HL-60 (cell line): Measurements from ENCODE around the gene FUT8.

Source experiments
- DNase-seq, 2 experiments: peaks; one replicate each; pipeline ENCODE4 v3.0.0-alpha.2; 2010 to 2020; ENCODE audit warnings: low read depth in 1 of 2, low spot score in 1 of 2
- H3K27ac ChIP-seq: fragments of 250-450 bp; sonication (Bioruptor Pico); replicated peaks from 2 replicates; pipeline ENCODE4 v1.5.1; 2020; ENCODE audit warnings: mild to moderate bottlenecking, moderate library complexity
- H3K27me3 ChIP-seq: fragments of 250-450 bp; sonication (Bioruptor Pico); 2 replicates; pipeline ENCODE4 v1.5.1; 2021; ENCODE audit warnings: mild to moderate bottlenecking, moderate library complexity; ENCODE audit not compliant: insufficient read depth, poor library complexity, severe bottlenecking
- H3K4me3 ChIP-seq: replicated peaks from 2 replicates; pipeline ENCODE4 v1.5.1; 2011; ENCODE audit warnings: mild to moderate bottlenecking, control low read depth, low read length; ENCODE audit not compliant: insufficient read depth
- GABPA ChIP-seq: IDR thresholded peaks from 2 replicates; pipeline ENCODE4 v1.6.1; 2012; ENCODE audit warnings: low read depth
- POLR2AphosphoS5 ChIP-seq: IDR thresholded peaks from 2 replicates; pipeline ENCODE4 v1.6.1; 2012; ENCODE audit warnings: low read depth
- REST ChIP-seq: IDR thresholded peaks from 2 replicates; pipeline ENCODE4 v1.6.1; 2012; ENCODE audit warnings: low read depth; ENCODE audit not compliant: insufficient replicate concordance
- SPI1 ChIP-seq: IDR thresholded peaks from 2 replicates; pipeline ENCODE4 v1.6.1; 2012; ENCODE audit warnings: low read depth, mild to moderate bottlenecking, borderline replicate concordance
- TF ChIP-seq, protein P1 (sequence below): IDR thresholded peaks from one replicate; pipeline ENCODE4 v1.5.1; 2011; ENCODE audit warnings: low read length, control low read depth, inconsistent platforms; ENCODE audit not compliant: insufficient read depth

FUT8 gene

DNA sequence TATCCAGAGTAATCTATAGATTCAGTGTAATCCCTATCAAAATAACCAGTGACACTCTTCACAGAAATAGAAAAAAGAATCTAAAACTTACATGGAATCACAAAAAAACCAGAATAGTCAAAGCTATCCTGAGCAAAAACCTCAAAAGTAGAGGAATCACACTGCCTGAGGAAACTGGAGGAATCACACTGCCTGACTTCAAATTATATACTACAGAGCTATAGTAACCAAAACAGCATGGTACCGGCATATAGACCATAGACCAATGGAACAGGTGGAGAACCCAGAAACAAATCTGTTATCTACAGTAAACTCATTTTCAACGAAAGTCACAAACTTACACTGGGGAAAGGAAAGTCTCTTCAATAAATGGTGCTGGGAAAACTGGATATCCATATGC, 244.0 kb downstream of the FUT8 start:
- H3K27ac ChIP-seq = no peak overlapping the region
- no peaks in the 10 kb centered on the region for H3K27me3 ChIP-seq
- H3K4me3 ChIP-seq = no peak overlapping the region
- TF ChIP-seq, protein P1, sequence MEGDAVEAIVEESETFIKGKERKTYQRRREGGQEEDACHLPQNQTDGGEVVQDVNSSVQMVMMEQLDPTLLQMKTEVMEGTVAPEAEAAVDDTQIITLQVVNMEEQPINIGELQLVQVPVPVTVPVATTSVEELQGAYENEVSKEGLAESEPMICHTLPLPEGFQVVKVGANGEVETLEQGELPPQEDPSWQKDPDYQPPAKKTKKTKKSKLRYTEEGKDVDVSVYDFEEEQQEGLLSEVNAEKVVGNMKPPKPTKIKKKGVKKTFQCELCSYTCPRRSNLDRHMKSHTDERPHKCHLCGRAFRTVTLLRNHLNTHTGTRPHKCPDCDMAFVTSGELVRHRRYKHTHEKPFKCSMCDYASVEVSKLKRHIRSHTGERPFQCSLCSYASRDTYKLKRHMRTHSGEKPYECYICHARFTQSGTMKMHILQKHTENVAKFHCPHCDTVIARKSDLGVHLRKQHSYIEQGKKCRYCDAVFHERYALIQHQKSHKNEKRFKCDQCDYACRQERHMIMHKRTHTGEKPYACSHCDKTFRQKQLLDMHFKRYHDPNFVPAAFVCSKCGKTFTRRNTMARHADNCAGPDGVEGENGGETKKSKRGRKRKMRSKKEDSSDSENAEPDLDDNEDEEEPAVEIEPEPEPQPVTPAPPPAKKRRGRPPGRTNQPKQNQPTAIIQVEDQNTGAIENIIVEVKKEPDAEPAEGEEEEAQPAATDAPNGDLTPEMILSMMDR = no peak
- TF ChIP-seq REST = no peak
- no peak for TF ChIP-seq POLR2AphosphoS5
- no peak for TF ChIP-seq SPI1
- no peak for TF ChIP-seq GABPA
- DNase-seq = no peak

- no peaks in the 10 kb centered on the region for H3K27me3 ChIP-seq
- no peak overlapping the region for H3K27ac ChIP-seq
- no peak for DNase-seq
These were observed 245.7 kb downstream of the FUT8 start for GRCh38 chr14:65658202-65658601.

DNA sequence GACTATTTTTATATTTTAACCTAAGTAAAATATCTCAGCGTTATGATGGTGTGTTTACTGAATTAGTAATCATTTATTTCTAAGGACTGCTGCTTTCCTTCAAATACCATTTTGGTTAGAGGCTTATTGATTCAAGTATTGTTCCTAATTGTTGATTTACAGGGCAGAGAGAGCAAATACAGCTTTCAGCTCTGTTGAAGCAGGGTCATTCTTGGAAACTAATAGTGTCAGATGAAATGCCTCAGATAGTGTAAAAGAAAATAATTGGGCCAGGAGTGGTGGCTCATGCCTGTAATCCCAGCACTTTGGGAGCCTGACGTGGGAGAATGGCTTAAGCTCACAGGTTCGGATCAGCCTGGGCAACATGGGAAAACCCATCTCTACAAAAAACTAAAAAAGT, 249.3 kb downstream of the FUT8 start:
- no peak for TF ChIP-seq SPI1
- TF ChIP-seq GABPA = no peak
- TF ChIP-seq, protein P1 = no peak
- TF ChIP-seq REST = no peak
- TF ChIP-seq POLR2AphosphoS5 = no peak
- Histone ChIP-seq H3K4me3 (no peak overlapping the region), H3K27ac (no peak overlapping the region), H3K27me3 (no peaks in the 10 kb centered on the region)
- DNase-seq = no peak

More at GRCh38 chr14:65658202-65658601, 245.7 kb downstream of the FUT8 start:
- no peak overlapping the region for H3K4me3 ChIP-seq
- TF ChIP-seq, protein P1 = no peak
- TF ChIP-seq GABPA (no peak), POLR2AphosphoS5 (no peak)

GRCh38 chr14:65664436-65664835, 251.9 kb downstream of the FUT8 start:
- H3K27ac ChIP-seq = no peak overlapping the region
- H3K4me3 ChIP-seq = no peak overlapping the region
- no peaks in the 10 kb centered on the region for H3K27me3 ChIP-seq
- DNase-seq = no peak
- TF ChIP-seq SPI1 = no peak
- TF ChIP-seq POLR2AphosphoS5 = no peak
- no peak for TF ChIP-seq REST
- TF ChIP-seq GABPA = no peak
